NT2/D1 (cell line): Measurements from ENCODE around the gene ST3GAL4.

Experiments
- DNase-seq: peaks from one replicate; pipeline ENCODE4 v3.0.0-alpha.2; 2011; ENCODE audit warnings: low read depth, low spot score
- H3K27me3 ChIP-seq: 2 replicates; pipeline ENCODE4 v1.6.0; 2011; ENCODE audit warnings: mild to moderate bottlenecking; ENCODE audit not compliant: insufficient read length, insufficient read depth
- H3K36me3 ChIP-seq: 2 replicates; pipeline ENCODE4 v1.6.1; 2011; ENCODE audit warnings: mild to moderate bottlenecking, low read length, mixed read lengths; ENCODE audit not compliant: insufficient read depth, insufficient read length
- H3K4me1 ChIP-seq: 2 replicates; pipeline ENCODE4 v1.5.1; 2011; ENCODE audit not compliant: insufficient read depth, insufficient read length
- H3K4me3 ChIP-seq: 2 replicates; pipeline ENCODE4 v1.5.1; 2011; ENCODE audit warnings: low read depth; ENCODE audit not compliant: insufficient read length
- H3K9ac ChIP-seq: 2 replicates; pipeline ENCODE4 v1.6.0; 2011; ENCODE audit warnings: low read depth; ENCODE audit not compliant: insufficient read length
- H3K9me3 ChIP-seq: 2 replicates; pipeline ENCODE4 v1.5.1; 2011; ENCODE audit warnings: mild to moderate bottlenecking, low read length; ENCODE audit not compliant: insufficient read depth
- SUZ12 ChIP-seq: IDR thresholded peaks from 2 replicates; pipeline ENCODE4 v1.6.1; 2011; ENCODE audit not compliant: insufficient read length, insufficient read depth; ENCODE audit errors: extremely low read depth
- YY1 ChIP-seq: IDR thresholded peaks from 2 replicates; pipeline ENCODE4 v1.6.1; 2011; ENCODE audit not compliant: insufficient read length, insufficient read depth
- ZNF274 ChIP-seq: IDR thresholded peaks from 2 replicates; pipeline ENCODE4 v1.6.1; 2011; ENCODE audit warnings: mild to moderate bottlenecking, low read depth, low read length

Gene ST3GAL4

GRCh38 chr11:126430581-126431335 lies 75.3 kb downstream of the ST3GAL4 start:
- Histone ChIP-seq H3K36me3 (no peaks in the 10 kb centered on the region), H3K27me3 (no peaks in the 10 kb centered on the region), H3K9me3 (no peaks in the 10 kb centered on the region), H3K4me1 (peaks cover 31% of the 10 kb centered on the region), H3K4me3 (no peak overlapping the region), H3K9ac (no peak overlapping the region)
- no peak for DNase-seq
- TF ChIP-seq YY1 (no peak), ZNF274 (no peak), SUZ12 (no peak)

GRCh38 chr11:126431401-126432064 lies 76.0 kb downstream of the ST3GAL4 start:
- H3K36me3 ChIP-seq = no peaks in the 10 kb centered on the region
- TF ChIP-seq SUZ12 (no peak), YY1 (no peak), ZNF274 (no peak)
- H3K4me1 ChIP-seq = peaks cover 33% of the 10 kb centered on the region
- no peak overlapping the region for H3K4me3 ChIP-seq
- no peaks in the 10 kb centered on the region for H3K9me3 ChIP-seq
- DNase-seq = no peak
- no peaks in the 10 kb centered on the region for H3K27me3 ChIP-seq
- no peak overlapping the region for H3K9ac ChIP-seq

GRCh38 chr11:126432065-126432461 lies 76.6 kb downstream of the ST3GAL4 start:
- Histone ChIP-seq H3K4me3 (no peak overlapping the region), H3K9me3 (no peaks in the 10 kb centered on the region), H3K4me1 (peaks cover 31% of the 10 kb centered on the region), H3K9ac (no peak overlapping the region), H3K36me3 (no peaks in the 10 kb centered on the region), H3K27me3 (no peaks in the 10 kb centered on the region)
- TF ChIP-seq ZNF274 = no peak
- no peak for TF ChIP-seq YY1
- TF ChIP-seq SUZ12 = no peak
- no peak for DNase-seq

GRCh38 chr11:126432525-126432924 lies 77.0 kb downstream of the ST3GAL4 start:
- Histone ChIP-seq H3K4me1 (peaks cover 27% of the 10 kb centered on the region), H3K4me3 (no peak overlapping the region), H3K9ac (no peak overlapping the region), H3K36me3 (no peaks in the 10 kb centered on the region), H3K27me3 (no peaks in the 10 kb centered on the region), H3K9me3 (no peaks in the 10 kb centered on the region)
- DNase-seq = no peak
- TF ChIP-seq YY1 = no peak
- no peak for TF ChIP-seq SUZ12
- no peak for TF ChIP-seq ZNF274

- no peaks in the 10 kb centered on the region for H3K36me3 ChIP-seq
- H3K9ac ChIP-seq = no peak overlapping the region
- peaks cover 27% of the 10 kb centered on the region for H3K4me1 ChIP-seq
- TF ChIP-seq ZNF274 (no peak), YY1 (no peak), SUZ12 (no peak)
- no peak for DNase-seq
- H3K9me3 ChIP-seq = no peaks in the 10 kb centered on the region
- no peaks in the 10 kb centered on the region for H3K27me3 ChIP-seq
- H3K4me3 ChIP-seq = no peak overlapping the region
Observed at GRCh38 chr11:126433244-126433846, 77.9 kb downstream of the ST3GAL4 start.

GRCh38 chr11:126433989-126434949 lies 78.8 kb downstream of the ST3GAL4 start:
- Histone ChIP-seq H3K9ac (peak overlapping the region; percentile 42), H3K9me3 (no peaks in the 10 kb centered on the region), H3K27me3 (no peaks in the 10 kb centered on the region), H3K36me3 (no peaks in the 10 kb centered on the region), H3K4me3 (no peak overlapping the region), H3K4me1 (peaks cover 27% of the 10 kb centered on the region)
- TF ChIP-seq YY1 (no peak), SUZ12 (no peak), ZNF274 (no peak)
- DNase-seq = no peak
